Activated CD8-positive, alpha-beta T cell treated with anti-CD3 and anti-CD28 coated beads for 36 hours (primary cell): ENCODE results near the gene GLIPR1. TPM values are rescaled to one million over a fixed set of nuclear protein-coding genes. Genes with fewer than 3 reads are reported as not detected.

ENCODE experiments used
- ATAC-seq: fragments of 200-7000 bp; cut with Tn5 transposase; one replicate; pipeline ENCODE4 v1.10.0; 2021; ENCODE audit warnings: mild to moderate bottlenecking, moderate library complexity
- CTCF ChIA-PET: fragments of 350-600 bp; sonication (Branson Sonifier 250); formaldehyde crosslinking; loops from one replicate; lab custom pipeline; 2021; ENCODE audit warnings: antibody characterized with exemption; lab: Charles Lee
- POLR2A ChIA-PET: fragments of 350-600 bp; sonication (Branson Sonifier 250); formaldehyde crosslinking; loops from one replicate; lab custom pipeline; 2021; ENCODE audit warnings: antibody characterized with exemption; lab: Charles Lee
- DNase-seq: peaks from one replicate; pipeline ENCODE4 v3.0.0-alpha.2; 2020
- H3K27ac Mint-ChIP-seq: one replicate; pipeline ENCODE4 v1.8.0; 2021; ENCODE audit warnings: mild to moderate bottlenecking, mixed read lengths
- H3K27me3 Mint-ChIP-seq: one replicate; pipeline ENCODE4 v1.8.0; 2021; ENCODE audit warnings: mixed read lengths
- H3K36me3 Mint-ChIP-seq: one replicate; pipeline ENCODE4 v1.8.0; 2021; ENCODE audit warnings: low read depth, mixed read lengths
- H3K4me1 Mint-ChIP-seq: one replicate; pipeline ENCODE4 v1.8.0; 2021; ENCODE audit warnings: low read depth, mixed read lengths
- H3K4me3 Mint-ChIP-seq: one replicate; pipeline ENCODE4 v1.8.0; 2021; ENCODE audit warnings: mild to moderate bottlenecking, moderate library complexity, mixed read lengths
- H3K9me3 Mint-ChIP-seq: one replicate; pipeline ENCODE4 v1.8.0; 2021; ENCODE audit warnings: mixed read lengths
- intact Hi-C: fragments of 100-400 bp; cut with micrococcal nuclease; formaldehyde crosslinking; loops from one replicate; pipeline ENCODE4 v1.10.0; 2022
- total RNA-seq, 2 experiments: library from RNA; stranded (reverse); gene quantifications; one replicate each; pipeline ENCODE4 v1.2.3, GENCODE V29; 2021
- TF ChIP-seq, protein P1 (sequence below): fragments of 200-600 bp; IDR thresholded peaks from one replicate; pipeline ENCODE4 v1.8.0; 2022; ENCODE audit warnings: antibody characterized with exemption, mild to moderate bottlenecking

Gene GLIPR1
- total RNA-seq, 2 experiments from 2014 or later = 15.9 to 18.6 TPM

DNA sequence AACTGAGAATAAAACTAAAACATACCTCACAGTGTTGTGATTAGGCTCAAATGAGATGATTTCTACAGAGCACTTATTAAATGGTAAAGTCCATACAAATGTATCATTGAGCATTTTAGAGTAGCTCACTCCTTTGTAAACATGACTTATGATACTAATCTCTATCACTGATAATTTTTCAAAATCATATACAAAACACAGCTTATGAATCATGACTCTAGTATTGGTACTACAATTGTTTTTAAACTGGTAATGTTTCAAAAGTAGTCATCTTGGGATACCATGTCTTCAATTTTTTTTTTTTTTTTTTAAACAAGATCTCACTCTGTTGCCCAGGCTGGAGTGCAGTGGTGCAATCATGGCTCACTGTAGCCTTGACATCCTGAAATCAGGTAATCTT is 70.9 kb downstream of the GLIPR1 start:
- no peak for ATAC-seq
- Mint-ChIP-seq H3K27ac (no peak overlapping the region), H3K36me3 (no peaks in the 10 kb centered on the region), H3K27me3 (peaks cover 26% of the 10 kb centered on the region), H3K4me1 (no peaks in the 10 kb centered on the region), H3K9me3 (no peaks in the 10 kb centered on the region), H3K4me3 (no peak overlapping the region)
- POLR2A ChIA-PET = no interaction called here
- intact Hi-C loops = no loop called here
- DNase-seq = no peak
- TF ChIP-seq, protein P1, sequence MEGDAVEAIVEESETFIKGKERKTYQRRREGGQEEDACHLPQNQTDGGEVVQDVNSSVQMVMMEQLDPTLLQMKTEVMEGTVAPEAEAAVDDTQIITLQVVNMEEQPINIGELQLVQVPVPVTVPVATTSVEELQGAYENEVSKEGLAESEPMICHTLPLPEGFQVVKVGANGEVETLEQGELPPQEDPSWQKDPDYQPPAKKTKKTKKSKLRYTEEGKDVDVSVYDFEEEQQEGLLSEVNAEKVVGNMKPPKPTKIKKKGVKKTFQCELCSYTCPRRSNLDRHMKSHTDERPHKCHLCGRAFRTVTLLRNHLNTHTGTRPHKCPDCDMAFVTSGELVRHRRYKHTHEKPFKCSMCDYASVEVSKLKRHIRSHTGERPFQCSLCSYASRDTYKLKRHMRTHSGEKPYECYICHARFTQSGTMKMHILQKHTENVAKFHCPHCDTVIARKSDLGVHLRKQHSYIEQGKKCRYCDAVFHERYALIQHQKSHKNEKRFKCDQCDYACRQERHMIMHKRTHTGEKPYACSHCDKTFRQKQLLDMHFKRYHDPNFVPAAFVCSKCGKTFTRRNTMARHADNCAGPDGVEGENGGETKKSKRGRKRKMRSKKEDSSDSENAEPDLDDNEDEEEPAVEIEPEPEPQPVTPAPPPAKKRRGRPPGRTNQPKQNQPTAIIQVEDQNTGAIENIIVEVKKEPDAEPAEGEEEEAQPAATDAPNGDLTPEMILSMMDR = no peak
- CTCF ChIA-PET = no interaction called here

DNA sequence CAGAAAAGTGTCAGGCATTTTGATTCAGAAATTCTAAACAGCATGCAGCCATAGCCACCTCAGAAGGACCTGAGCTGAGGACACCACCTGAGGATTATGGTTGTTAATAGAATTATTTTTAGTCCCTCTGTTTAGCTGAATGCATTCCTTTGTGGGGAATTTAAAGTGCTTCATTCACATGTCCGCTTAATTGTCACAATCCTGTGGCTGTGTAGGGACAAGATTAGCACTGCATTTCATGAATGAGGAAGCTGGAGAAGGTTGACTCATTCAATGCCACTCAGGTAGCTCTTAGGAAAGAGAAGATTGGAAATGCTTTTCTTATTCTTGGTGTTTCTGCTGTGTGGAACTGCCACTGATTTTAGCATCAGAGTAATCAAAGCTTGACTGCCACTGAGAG is 72.8 kb downstream of the GLIPR1 start:
- Mint-ChIP-seq H3K4me1 (no peaks in the 10 kb centered on the region), H3K36me3 (no peaks in the 10 kb centered on the region), H3K4me3 (no peak overlapping the region), H3K9me3 (no peaks in the 10 kb centered on the region), H3K27ac (no peak overlapping the region), H3K27me3 (peaks cover 22% of the 10 kb centered on the region)
- no peak for ATAC-seq
- ChIA-PET CTCF (interaction anchor here (0.7 to 1.1 kb wide), 2 partner anchors 8 to 24 kb away, joined by 3 read pairs; no protein-coding TSS in a partner anchor), POLR2A (no interaction called here)
- DNase-seq = no peak
- intact Hi-C loops = no loop called here
- TF ChIP-seq, protein P1 = no peak

Other genes with a start within 250 kb of the GLIPR1 start
- 1 to 10 TPM; 3.0 to 3.2 TPM for gene CAPS2, start 150.4 kb upstream of the GLIPR1 start, total RNA-seq
- not detected for gene GLIPR1L1, start 146.1 kb upstream of the GLIPR1 start, total RNA-seq
- under 1 TPM; 0.27 to 0.43 TPM for gene GLIPR1L2, start 89.7 kb upstream of the GLIPR1 start, total RNA-seq
- gene KRR1, start 30.9 kb downstream of the GLIPR1 start, total RNA-seq = 100 to 1,000 TPM; 113 to 121 TPM